Neuron (in vitro differentiated cells): ENCODE measurements around the gene B4GAT1.
"Not testable (repeated sequence)": the region's sequence is repeated elsewhere in the genome, so short reads cannot be mapped to it uniquely, and the experiment has no call there.

Experiments used
- H2AFZ ChIP-seq: one replicate; pipeline ENCODE4 v1.6.1; 2013; ENCODE audit warnings: low read depth, mild to moderate bottlenecking, inconsistent platforms, low read length, moderate library complexity
- H3K27me3 ChIP-seq: one replicate; pipeline ENCODE4 v1.6.1; 2013; ENCODE audit warnings: low read length; ENCODE audit not compliant: insufficient read depth
- H3K36me3 ChIP-seq: one replicate; pipeline ENCODE4 v1.6.1; 2013; ENCODE audit warnings: low read length; ENCODE audit not compliant: insufficient read depth
- H3K4me1 ChIP-seq: one replicate; pipeline ENCODE4 v1.6.1; 2013; ENCODE audit warnings: low read length; ENCODE audit not compliant: insufficient read depth
- H3K4me3 ChIP-seq: 2 replicates; pipeline ENCODE4 v1.5.1; 2013; ENCODE audit warnings: mild to moderate bottlenecking, low read length, moderate library complexity
- H3K9me3 ChIP-seq: one replicate; pipeline ENCODE4 v1.6.1; 2013; ENCODE audit warnings: low read length

The B4GAT1 gene

GRCh38 chr11:66310803-66311440, 36.5 kb downstream of the B4GAT1 start:
- H3K27me3 ChIP-seq, H3K4me1 ChIP-seq, H3K9me3 ChIP-seq, H3K4me3 ChIP-seq, H2AFZ ChIP-seq, H3K36me3 ChIP-seq: not testable (repeated sequence)

DNA sequence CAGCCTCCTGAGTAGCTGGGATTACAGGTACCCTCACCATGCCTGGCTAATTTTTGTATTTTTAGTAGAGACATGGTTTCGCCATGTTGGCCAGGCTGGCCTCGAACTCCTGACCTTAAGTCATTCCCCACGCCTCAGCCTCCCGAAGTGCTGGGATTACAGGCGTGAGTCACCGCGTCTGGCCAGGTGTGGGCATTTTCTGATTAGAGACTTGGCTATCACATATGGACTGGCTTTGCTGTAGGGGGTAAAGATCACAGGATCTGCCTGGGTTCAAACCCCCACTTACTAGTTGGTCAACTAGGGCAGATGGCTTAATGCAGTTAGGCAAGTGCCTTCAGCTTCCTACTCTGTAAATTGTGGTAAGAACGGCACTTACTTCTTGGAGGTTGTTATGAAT, 37.1 kb downstream of the B4GAT1 start:
- peaks cover 3% of the 10 kb centered on the region for H3K4me1 ChIP-seq
- H2AFZ ChIP-seq: no peak overlapping the region
- H3K4me3 ChIP-seq: no peak overlapping the region
- H3K36me3 ChIP-seq: no peaks in the 10 kb centered on the region
- no peaks in the 10 kb centered on the region for H3K27me3 ChIP-seq
- H3K9me3 ChIP-seq: no peaks in the 10 kb centered on the region

DNA sequence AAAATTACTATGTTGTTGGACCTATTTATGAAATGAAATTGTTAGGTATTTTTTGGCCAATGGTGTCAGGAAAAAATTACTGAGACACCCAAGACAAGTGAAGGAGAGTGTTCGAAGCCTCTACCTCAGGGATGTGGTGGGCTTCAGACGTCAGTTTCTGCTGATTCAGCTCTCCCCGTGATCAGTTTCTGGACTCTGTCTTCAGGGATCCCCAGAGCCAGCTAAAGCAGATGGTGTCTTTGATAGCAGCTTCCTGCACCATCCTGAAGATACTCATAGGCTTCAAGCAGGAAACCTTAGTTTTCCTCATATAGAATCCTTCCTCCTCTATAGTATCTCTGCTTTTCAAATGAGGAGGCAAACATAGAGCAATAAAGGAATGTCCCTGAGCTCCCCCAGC, 38.0 kb downstream of the B4GAT1 start:
- Histone ChIP-seq H3K4me3 (no peak overlapping the region), H2AFZ (no peak overlapping the region), H3K36me3 (no peaks in the 10 kb centered on the region), H3K9me3 (no peaks in the 10 kb centered on the region), H3K27me3 (no peaks in the 10 kb centered on the region), H3K4me1 (peaks cover 3% of the 10 kb centered on the region)

- no peak overlapping the region for H3K4me3 ChIP-seq
- H3K36me3 ChIP-seq: no peaks in the 10 kb centered on the region
- H2AFZ ChIP-seq: no peak overlapping the region
- no peaks in the 10 kb centered on the region for H3K9me3 ChIP-seq
- no peaks in the 10 kb centered on the region for H3K4me1 ChIP-seq
- H3K27me3 ChIP-seq: peaks cover 4% of the 10 kb centered on the region
These were observed 44.8 kb downstream of the B4GAT1 start for GRCh38 chr11:66302656-66303055.

- peaks cover 22% of the 10 kb centered on the region for H3K27me3 ChIP-seq
- H3K36me3 ChIP-seq: no peaks in the 10 kb centered on the region
- H2AFZ ChIP-seq: no peak overlapping the region
- H3K4me3 ChIP-seq: no peak overlapping the region
- no peaks in the 10 kb centered on the region for H3K4me1 ChIP-seq
- no peaks in the 10 kb centered on the region for H3K9me3 ChIP-seq
These were observed 48.2 kb downstream of the B4GAT1 start for GRCh38 chr11:66299186-66299585.

DNA sequence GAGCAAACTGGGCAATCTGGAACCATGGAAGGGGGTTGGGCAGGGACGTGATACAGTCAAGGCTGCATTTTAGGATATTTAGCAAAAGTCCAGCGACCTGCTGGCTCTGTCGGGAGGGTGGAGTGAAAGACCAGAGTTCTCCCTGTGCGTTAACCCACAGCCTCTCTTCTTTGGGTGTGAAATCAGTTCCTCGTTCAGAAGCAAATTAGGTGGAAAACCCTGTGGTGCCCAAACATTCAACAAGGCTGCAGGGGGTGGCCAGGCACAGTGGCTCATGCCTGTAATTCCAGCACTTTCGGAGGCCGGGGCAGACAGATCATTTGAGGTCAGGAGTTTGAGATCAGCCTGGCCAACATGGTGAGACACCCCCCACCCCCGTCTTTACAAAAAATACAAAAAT, 49.8 kb downstream of the B4GAT1 start:
- H3K9me3 ChIP-seq: no peaks in the 10 kb centered on the region
- H2AFZ ChIP-seq: no peak overlapping the region
- H3K4me1 ChIP-seq: peaks cover under 1% of the 10 kb centered on the region
- H3K27me3 ChIP-seq: peaks cover 38% of the 10 kb centered on the region
- H3K4me3 ChIP-seq: no peak overlapping the region
- H3K36me3 ChIP-seq: no peaks in the 10 kb centered on the region
